KG1 (cell line): ENCODE results near the gene CRTC3.
"Not testable (repeated sequence)": the region's sequence is repeated elsewhere in the genome, so short reads cannot be mapped to it uniquely, and the experiment has no call there.

Experiments used
- DNase-seq: peaks from one replicate; lab custom pipeline; 2025; lab: John Stamatoyannopoulos, UW

The CRTC3 gene

DNA sequence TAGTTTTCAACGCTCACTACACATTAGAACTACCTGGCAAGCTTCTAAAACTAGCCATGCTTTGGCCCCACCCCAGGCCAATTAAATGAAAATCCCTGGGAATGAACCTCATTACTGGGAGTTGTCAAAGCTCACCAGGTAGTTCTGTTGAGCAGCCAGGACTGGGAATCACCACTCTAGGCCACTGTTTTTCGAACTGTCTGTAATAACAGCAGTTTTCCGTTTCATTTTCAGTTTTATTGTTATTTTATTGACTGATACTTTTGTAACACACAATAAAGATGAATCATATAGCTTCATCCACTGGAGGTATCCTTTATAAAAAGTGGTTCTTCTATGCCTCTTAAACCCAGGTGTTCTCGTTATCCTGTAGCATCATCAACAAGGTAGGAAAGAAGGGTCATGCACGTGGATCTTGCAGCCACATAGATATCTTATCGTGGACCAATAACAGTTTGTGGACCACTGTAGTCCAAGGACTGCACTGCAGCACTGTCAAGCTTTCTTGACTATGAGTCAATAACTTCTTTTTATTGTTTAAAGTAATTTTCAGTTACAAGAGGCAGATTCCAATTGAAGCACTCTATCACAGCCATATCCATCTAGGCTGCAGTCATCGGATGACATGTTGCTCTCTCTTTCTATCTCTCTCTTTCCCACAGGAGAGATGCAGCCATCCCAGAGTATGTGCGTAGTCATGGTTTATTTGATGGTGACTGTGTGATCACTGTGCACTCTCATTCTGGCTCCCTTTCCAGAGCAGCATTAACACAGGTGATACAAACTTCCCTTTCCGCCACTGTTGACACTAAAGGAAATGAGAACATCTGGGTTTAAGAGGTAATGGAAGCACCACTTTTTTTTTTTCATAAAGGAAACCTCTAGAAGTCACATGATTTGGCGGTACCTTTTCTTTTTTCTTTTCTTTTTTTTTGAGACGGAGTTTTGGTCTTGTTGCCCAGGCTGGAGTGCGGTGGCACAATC is 148.4 kb downstream of the CRTC3 start:
- no peak for DNase-seq

DNA sequence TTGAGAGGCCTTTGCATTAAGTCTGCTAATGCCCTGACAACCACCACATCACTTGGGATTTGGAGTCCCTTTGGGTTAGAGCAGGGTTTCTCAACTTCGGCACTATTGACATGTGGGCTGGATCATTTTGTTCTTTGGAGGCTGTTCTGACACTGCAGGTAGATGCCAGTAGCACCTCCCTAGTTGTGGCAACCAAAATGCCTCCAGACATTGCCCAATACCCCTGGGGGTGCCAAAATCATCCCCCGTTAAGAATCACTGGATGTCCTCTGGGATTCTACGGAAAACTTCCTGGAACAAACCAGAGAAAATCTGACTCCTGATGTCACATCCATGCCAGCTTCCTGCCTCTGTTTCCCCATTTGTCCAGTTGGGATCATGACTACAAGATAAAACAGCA is 150.2 kb downstream of the CRTC3 start:
- no peak for DNase-seq

DNA sequence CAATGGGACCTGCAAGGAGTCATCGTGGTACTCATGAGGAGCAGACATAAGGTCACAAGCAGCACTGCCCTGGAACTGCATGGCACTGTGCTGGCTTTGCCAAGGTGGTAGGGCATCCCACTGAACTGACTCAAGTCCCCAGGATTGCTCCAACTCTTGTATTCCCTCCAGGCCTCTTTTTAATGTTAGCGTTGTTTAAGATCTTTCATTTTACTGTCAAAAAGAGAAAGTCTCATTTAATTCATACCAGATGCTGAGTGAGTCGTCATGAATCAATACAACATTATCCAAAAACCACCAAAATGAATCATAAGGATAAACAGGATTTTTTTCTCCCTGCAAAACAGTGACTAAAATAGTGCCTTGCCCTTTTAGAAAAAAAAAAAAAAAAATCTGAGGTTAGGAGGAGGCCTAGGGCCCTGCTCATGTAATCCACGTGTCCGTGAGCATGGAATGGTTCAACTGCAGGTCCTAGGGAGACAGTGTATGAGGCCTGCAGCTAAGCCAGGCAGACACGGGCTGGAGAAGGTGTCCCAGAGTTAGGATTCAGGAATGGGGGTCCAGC is 150.7 kb downstream of the CRTC3 start:
- no peak for DNase-seq

DNA sequence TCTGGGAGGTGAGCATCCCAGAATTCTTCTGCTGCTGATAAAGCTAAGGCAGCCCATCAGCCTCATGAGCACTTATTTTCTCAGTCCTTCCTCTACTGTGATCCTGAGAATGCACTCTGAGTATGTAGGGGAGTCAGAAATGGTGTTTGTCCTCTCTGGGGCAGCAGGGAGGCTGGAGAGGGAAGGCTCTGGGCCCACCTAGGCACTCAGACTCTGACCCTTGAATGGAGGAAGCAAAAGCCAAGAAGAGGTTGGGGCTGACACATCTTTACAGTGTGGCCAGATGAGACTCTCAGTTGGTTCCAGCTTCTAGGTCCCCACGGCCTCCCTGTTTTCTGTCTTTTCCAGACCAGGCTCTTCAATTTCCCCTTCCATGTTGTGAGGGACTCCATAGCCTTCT is 151.3 kb downstream of the CRTC3 start:
- DNase-seq: no peak

DNA sequence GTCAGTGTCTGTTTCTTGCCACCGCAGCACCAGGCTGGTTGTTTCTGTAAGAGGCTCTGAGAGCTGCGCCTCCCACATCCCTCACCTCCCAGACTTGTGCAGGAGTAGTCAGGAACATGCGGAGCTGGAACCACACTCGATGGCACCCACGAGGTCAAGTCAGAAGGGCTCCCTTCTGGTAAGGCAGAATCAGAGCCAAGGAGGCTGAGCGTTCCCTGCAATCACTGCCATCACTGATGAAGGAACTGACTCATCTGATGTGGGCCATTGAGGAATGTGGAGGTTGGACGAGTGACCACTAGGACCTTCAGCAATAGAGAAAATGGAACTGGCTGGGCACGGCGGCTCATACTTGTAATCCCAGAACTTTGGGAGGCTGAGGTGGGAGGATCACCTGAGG is 151.8 kb downstream of the CRTC3 start:
- no peak for DNase-seq

DNA sequence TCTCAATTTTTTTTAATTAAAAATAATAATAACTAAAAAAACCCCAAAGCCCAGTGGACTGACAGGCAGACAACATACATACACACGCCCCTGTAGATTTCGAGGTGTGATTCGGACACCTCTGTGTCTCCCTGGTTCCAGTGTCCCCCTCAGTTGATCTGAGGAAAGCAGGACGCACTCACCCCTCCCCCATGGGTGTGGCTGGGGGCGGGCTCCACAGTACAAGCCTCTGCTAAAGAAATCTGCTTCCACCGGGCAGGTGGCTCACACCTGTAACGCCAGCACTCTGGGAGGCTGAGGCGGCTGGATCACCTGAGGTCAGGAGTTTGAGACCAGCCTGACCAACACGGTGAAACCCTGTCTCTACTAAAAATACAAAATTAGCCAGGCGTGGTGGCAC is 153.6 kb downstream of the CRTC3 start:
- no peak for DNase-seq

DNA sequence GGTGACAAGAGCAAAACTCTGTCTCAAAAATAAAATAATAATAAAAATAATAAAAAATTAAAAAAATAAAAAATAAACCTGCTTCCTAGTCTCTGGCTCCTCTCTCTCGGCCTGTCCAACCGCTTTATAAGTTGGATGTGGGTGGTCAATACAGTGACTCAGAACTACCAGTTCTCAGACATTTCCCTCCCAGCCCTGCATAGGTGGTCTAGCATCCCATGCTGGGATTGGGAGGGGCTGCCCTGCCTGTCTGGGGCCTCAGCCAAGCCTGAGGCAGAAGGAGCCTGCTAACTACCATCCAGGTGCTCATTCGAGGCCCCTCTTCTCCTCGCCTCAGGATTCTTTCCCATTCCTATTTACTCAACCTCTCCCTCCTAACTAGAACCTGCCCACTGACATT is 154.2 kb downstream of the CRTC3 start:
- DNase-seq: no peak

DNA sequence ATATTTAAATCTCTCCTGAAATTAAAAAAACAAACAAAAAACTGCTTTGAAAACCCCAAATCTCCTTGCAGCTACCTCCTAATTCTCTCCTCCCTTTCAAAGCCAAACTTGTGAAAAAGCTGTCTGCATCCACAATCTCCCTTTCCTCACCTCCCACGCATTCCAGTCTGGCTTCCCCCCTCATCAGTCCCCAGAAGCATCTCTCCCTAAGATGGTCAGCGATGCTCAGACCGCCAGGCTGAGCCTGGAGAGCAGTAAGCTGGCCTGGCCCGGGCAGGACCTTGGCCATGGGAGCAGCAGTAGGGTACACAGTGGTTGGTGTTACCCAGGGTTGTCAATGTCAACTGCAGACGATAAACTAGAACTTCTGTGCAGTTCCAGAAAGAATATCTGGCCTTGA is 154.6 kb downstream of the CRTC3 start:
- no peak for DNase-seq

DNA sequence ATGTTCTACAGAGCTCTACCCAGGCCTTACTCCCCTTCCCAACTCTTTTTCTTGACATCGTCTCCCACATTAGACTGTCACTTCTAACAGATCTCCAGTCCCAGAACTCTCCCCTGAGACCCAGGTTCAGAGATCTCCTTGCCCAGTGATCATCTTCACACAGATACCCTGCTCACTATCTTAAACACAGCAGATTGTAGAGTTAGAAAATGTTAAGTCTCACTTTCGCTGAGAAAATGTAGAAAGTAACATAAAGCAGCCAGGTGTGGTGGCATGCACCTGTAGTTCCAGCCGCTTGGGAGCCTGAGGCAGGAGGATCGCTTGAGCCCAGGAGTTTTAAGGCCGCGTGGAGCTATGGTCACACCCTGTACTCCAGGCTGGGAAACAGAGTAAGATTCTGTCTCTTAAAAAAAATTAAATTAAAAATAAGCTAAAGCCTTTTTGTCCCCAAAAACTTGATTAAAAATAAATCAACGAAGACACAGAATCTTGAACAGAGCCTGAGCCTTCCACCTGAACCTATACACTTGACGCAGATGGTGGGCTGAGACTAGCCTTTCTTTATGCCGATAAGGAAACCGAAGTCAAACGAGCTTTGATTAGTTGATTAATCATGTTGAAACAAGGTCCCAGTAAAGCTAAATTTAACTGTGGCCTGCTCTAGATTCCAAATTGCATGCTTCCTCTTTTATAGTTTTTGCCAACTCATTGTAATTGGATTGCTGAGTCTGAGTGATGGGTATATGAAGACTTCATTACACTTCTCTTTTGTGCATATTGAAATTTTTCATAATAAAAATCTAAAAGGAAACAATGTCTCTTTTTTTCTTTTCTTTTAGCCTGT is 156.1 kb downstream of the CRTC3 start:
- DNase-seq: peak; percentile 74

DNA sequence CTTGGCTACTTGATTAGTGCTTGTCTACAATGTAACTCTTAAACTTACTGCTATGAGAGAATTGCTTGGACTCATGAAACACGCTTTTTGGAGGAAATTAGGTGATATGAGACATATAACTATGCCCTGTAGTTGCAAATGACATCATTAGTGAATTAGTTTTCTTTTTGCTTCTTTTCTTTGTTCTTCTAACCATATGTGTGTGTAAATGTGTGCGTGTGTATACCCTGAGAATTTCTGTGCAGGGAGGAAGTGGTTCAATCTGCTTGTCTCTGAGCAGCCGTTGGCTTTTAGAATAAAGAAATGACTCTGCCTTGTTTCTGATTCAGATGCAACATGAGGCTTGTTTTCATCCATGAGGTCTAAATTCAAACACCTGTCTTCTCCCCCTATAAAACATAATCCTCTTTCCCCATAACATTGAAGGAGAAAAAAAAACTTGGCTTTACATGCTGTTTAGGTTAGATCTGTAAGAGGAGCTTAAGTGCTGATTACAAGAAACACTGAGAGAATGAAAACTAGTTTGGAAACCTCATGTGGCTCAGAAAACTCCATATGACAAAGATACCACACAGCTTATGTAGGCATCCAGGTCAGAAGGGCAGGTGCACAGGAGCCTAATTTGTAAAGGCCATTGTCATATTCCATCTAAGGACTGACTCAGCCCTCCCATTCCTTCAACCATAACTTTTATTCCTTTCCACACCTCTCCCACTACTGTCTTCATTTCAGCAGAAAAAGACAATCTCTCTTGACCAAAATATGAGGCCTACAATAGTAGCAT is 156.9 kb downstream of the CRTC3 start:
- DNase-seq: peak; percentile 74

DNA sequence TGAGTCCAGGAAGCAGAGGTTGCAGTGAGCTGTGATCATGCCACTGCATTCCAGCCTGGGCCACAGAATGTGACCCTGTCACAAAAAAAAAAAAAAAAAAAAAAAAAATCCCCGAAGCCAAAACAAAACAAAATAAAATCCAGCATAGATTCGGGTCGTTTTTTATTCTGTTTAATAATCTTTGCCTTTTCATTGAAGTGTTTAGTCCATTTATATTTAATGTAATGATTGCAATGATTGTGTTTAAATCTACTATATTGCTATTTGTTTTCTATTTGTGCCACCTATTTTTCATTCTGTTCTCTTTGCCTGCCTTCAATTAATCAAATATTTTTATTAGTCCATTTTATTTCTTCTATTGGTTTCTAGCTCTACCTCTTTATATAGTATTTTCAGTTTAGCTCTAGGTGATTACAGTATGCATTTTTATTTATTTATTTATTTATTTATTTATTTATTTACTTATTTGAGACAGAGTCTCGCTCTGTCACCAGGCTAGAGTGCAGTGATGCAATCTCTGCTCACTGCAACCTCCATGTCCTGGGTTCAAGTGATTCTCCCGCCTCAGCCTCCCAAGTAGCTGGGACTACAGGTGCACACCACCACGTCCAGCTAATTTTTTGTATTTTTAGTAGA is 159.7 kb downstream of the CRTC3 start:
- not testable (repeated sequence) for DNase-seq

DNA sequence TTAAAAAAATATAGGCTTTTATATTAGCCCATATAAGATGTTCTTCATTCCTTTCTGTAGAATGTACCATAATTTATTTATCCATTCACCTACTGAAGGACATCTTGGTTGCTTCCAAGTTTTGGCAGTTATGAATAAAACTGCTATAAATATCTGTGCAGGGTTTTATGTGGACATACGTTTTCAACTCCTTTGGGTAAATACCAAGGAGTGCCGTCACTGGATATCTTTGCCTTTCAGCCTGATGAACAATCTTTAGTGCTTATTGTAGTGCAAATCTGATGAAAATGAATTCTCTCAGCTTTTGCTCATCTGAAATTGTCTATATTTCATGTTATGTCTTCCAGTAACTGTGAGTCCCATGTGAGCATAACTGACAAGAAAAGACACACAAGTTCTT is 160.9 kb downstream of the CRTC3 start:
- no peak for DNase-seq

DNA sequence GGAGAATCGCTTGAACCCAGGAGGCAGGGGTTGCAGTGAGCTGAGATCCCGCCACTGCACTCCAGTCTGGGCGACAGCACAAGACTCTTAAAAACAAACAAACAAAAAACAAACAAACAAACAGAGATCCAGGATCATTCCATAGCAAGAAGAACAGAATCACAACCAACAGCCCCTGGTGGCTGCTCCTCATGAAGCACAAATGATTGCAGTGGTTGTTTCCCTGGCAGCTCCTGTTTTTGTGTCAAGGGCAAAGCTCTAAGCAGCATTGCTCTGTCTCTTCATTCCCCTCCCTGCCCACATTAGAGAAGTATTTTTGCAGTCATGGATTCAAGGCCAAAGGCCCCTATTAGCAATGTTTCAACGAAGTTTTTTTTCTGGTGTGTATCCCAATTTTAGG is 161.6 kb downstream of the CRTC3 start:
- no peak for DNase-seq

DNA sequence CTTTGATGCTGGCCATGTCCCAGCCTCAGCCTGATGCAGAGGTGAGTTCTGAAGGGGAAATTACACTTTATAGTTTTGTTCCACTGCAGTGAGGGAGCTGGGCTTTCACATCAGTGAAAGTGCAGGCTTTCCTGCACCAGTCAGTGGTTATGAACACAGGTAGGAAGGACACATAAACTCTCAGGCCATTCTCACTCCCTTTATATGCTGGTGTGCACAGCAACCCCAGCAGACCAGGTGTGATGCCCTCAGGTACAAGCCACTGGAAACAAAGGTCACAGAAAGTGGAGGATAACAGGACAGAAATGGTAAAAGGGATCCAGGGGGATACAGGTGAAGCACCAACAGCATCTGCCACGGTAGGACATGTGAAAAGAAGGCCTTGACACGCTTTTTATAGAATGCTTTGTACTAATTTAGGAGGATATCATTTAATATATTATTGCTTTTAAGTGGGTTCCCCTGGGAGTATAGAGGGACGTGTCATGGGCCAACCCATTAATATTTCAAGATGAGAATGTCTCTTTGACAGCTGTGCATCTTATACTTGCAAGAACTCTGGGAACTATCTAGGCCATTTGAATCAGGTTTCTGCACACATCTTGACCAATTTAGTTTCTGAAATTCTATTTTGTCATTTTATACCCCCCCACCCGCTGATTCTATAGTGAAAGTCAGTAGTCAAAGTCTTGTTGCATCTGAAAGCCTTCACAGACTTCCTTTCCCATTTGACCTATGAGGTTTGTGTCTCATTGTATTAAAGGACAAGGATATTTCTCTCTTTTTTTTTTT is 162.5 kb downstream of the CRTC3 start:
- no peak for DNase-seq
